Sciatic nerve (tissue), 2 donors: ENCODE results near the gene ZKSCAN5. TPM values are rescaled to one million over a fixed set of nuclear protein-coding genes. Genes with fewer than 3 reads are reported as not detected.
"Not testable (repeated sequence)": the region's sequence is repeated elsewhere in the genome, so short reads cannot be mapped to it uniquely, and the experiment has no call there.

ENCODE experiments used
- ATAC-seq: fragments of 200-7000 bp; cut with Tn5 transposase; one replicate; pipeline ENCODE4 v1.9.1; 2020; ENCODE audit warnings: mild to moderate bottlenecking, moderate library complexity
- DNase-seq: peaks from one replicate; pipeline ENCODE4 v3.0.0-alpha.2; 2020; ENCODE audit warnings: low spot score
- intact Hi-C: fragments of 100-400 bp; cut with DNase I; formaldehyde crosslinking; loops from one replicate; pipeline ENCODE4 v1.14.2; 2022
- total RNA-seq: library from RNA; stranded (reverse); fragmentation: NEBNext Ultra II Directional; extraction: Animal tissue kit (Norgen Biotek cat#: 25700); gene quantifications from one replicate; pipeline ENCODE4 v1.2.1, GENCODE V29; 2021
- donor health status: DM: no; HTN: no; CAD: no.
- donor health status: DM: no; HTN: no; CAD: no.

The ZKSCAN5 gene
- total RNA-seq, 1 donor from 2014 or later: 10.0 TPM

- intact Hi-C loops: no loop called here
- ATAC-seq: no peak
- no peak for DNase-seq
These were observed 39.5 kb downstream of the ZKSCAN5 start for GRCh38 chr7:99543916-99544315.

- not testable (repeated sequence) for ATAC-seq
These were observed 40.8 kb downstream of the ZKSCAN5 start for GRCh38 chr7:99545308-99545707.

GRCh38 chr7:99549545-99549944 lies 45.1 kb downstream of the ZKSCAN5 start:
- DNase-seq, ATAC-seq, intact Hi-C loops: not testable (repeated sequence)

More at GRCh38 chr7:99545308-99545707, 40.8 kb downstream of the ZKSCAN5 start:
- intact Hi-C loops, DNase-seq: not testable (repeated sequence)

- intact Hi-C loops: no loop called here
- DNase-seq: no peak
- ATAC-seq: peak; percentile 16
These were observed 46.9 kb downstream of the ZKSCAN5 start for GRCh38 chr7:99551334-99551733.

GRCh38 chr7:99551767-99552463 lies 47.5 kb downstream of the ZKSCAN5 start, which contains the start of gene FAM200A:
TSS of gene FAM200A (minus strand) at chr7:99552114. CDS start at chr7:99548407, 3,707 bp downstream.
- intact Hi-C loops: no loop called here
- DNase-seq (peak; percentile 93), ATAC-seq (peak; percentile 100)

GRCh38 chr7:99553039-99553438 lies 48.6 kb downstream of the ZKSCAN5 start:
- ATAC-seq (no peak), DNase-seq (no peak)
- intact Hi-C loops: no loop called here

GRCh38 chr7:99554939-99555338 lies 50.5 kb downstream of the ZKSCAN5 start:
- ATAC-seq (no peak), DNase-seq (no peak)
- intact Hi-C loops: no loop called here

GRCh38 chr7:99557196-99557607 lies 52.7 kb downstream of the ZKSCAN5 start:
- ATAC-seq: no peak
- intact Hi-C loops: no loop called here
- no peak for DNase-seq

- ATAC-seq: peak; percentile 75
- DNase-seq: no peak
- intact Hi-C loops: no loop called here
These were observed 53.5 kb downstream of the ZKSCAN5 start for GRCh38 chr7:99557940-99558305.

- intact Hi-C loops: no loop called here
- peak; percentile 94 for DNase-seq
- peak; percentile 99 for ATAC-seq
These were observed 54.1 kb downstream of the ZKSCAN5 start, which contains the start of gene ZNF655 for GRCh38 chr7:99558306-99559174. TSS of gene ZNF655 (plus strand) at chr7:99558642. CDS start at chr7:99560560, 1,918 bp downstream.

- intact Hi-C loops: no loop called here
- ATAC-seq (no peak), DNase-seq (no peak)
These were observed 54.9 kb downstream of the ZKSCAN5 start for GRCh38 chr7:99559175-99559915.

- intact Hi-C loops: no loop called here
- DNase-seq: no peak
- ATAC-seq: no peak
These were observed 56.6 kb downstream of the ZKSCAN5 start for GRCh38 chr7:99560834-99561736.

GRCh38 chr7:99561737-99562051 lies 57.2 kb downstream of the ZKSCAN5 start:
- DNase-seq (no peak), ATAC-seq (no peak)
- intact Hi-C loops: no loop called here

GRCh38 chr7:99562114-99562784 lies 57.8 kb downstream of the ZKSCAN5 start:
- DNase-seq: no peak
- intact Hi-C loops: no loop called here
- ATAC-seq: no peak

- no peak for DNase-seq
- intact Hi-C loops: no loop called here
- ATAC-seq: no peak
These were observed 58.4 kb downstream of the ZKSCAN5 start for GRCh38 chr7:99562832-99563231.

- intact Hi-C loops: no loop called here
- no peak for DNase-seq
These were observed 59.2 kb downstream of the ZKSCAN5 start for GRCh38 chr7:99563650-99564049.

GRCh38 chr7:99568770-99569169 lies 64.3 kb downstream of the ZKSCAN5 start:
- ATAC-seq, intact Hi-C loops, DNase-seq: not testable (repeated sequence)

More at GRCh38 chr7:99563650-99564049, 59.2 kb downstream of the ZKSCAN5 start:
- ATAC-seq: no peak

GRCh38 chr7:99571768-99572167 lies 67.3 kb downstream of the ZKSCAN5 start:
- DNase-seq (no peak), ATAC-seq (no peak)
- intact Hi-C loops: no loop called here
